Fibroblast of skin of left quadriceps (primary cell): ENCODE results near the gene XG.

ENCODE experiments used
- DNase-seq, 2 experiments: peaks; one replicate each; pipeline ENCODE4 v3.0.0-alpha.2; 2013; ENCODE audit warnings: low read depth in 2 of 2

Gene XG

DNA sequence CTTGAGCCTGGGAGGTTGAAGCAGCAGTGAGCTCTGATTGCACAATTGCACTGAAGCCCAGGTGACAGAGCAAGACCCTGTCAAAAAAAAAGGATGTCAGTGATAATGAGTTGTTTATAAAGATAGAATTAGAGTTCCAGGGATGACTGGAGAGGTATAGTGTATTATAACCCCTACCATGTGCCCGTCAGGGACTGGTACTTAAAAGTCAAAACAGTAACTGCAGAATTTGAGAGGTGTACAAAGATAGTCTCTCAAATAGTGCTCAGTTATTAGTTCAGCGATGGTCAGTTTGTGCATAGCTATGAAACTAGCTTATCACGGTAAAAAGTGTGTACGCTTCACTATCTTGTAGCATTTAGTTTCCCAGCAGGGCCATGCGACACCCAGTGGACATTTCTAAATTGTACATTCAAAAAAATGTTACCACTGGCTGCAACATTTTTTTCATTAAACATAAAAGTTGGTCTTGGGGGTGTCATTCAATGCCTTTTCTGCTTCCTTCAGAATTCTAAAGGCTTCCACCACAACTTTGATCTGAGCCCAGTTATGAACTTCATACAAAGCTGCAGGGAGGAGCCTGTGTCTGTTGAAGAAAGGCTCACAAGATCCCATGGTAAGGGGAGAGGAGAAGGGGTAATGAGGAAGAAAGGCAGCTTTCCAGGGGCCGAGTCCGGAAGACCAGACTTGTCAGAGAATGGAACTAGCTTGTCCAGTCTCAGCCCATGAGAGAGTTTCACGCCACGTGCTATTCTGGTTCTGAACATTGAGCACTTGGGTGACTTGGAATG, 67.7 kb downstream of the XG start:
- no peak for DNase-seq

DNA sequence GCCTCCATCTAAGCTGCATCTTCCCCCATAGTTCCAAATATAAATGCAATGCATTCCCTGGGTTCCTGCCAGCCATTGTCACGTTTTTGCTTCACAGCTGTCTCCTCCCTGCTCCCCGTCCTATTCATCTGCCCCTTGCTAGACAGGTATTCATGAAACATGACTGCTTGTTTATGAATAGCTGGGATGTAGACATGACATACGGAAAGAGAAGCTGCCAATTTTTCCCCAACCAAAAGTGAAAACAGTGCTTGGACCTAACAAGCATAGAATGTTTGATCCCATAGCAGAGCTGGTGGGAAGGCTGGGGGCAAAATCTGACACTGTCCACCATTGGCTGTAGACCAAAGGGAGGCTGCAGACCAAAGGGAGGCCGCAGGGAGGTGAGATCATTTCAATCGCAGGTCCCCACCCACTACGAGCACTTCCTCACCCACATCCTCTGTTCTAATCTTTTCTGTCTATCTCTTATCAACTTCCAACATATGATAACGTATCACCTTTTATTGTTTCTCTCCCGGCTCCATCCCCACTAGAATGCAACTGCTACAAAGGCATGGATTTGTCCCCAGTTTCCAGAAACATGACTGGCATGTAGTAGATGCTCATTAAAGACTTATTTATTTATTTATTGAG, 68.4 kb downstream of the XG start:
- no peak for DNase-seq

DNA sequence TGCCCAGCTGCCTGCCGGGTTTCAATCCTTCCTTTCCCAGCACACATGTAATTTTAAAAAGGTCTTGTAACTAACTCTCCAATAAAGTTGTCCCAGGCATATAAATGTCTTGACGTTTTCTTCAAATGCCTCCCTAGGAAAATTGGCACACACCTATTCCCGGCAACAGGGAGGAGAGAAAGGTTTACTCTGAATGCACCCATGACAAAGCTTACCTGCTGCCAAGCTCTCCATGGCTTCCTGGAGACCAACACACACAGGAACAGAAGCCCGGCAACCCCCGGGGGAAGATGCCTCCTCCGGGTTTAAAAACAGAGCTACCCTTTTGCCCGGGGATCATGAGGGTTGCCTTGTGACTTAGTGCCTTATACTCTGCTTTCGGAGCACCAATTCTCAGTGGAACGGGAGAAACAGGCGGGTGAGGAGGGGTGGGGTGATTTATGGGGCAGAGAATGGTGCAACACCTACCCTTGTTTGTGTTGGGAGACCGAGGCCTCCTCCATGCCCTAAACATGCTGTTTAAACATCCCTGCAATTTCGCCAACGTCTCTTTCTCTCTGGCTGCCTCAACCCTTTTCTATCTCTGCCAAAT, 72.1 kb downstream of the XG start:
- no peak for DNase-seq

DNA sequence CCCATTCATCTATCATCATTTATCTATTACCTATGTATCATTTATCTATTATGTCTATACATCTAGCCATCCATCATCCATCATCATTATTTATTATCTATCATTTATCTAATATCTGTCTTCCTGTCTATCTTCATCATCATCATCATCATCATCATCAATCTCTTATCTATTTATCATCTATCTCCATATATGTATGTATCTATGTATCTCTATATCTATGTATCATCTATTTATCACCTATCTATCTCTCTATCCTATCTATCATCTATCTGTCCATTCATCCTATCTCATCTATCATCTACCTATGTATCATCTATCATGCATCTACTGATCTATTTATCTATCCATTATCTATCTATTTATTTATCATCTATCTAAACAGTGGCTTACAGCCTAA, 73.0 kb downstream of the XG start:
- DNase-seq = no peak

DNA sequence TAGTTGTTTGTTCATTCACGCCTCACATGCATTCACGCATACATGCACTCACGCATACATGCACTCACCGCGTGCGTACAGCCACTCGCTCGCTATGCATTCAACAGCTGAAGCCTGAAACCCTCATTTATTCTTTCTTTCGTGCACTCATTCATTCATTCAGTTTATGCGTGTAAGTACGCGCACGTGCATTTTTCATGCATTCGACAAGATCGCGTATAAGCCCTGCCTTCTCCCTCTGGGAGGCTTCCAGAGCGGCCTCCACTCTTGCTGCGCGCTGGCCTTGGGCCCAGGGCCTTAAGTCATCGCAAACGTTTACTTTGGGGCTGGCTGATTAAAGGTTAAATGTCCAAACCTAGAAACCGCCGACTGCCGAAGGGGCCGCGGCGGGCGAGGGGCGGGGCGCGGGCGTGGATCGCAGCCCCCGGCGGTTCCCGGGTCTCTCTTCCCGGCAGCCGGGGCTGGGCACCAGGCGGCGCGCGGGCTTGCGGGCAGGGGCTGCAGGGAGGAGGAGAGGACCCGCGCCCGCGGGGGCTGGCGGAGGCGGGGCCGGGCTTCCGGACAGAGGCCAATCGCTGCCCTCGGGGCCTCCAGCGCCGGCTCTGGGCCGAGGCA, 76.6 kb downstream of the XG start, which contains the start of gene GYG2:
Gene GYG2, plus strand, starts transcription at position 587 of the 615 bp plus-strand sequence. CDS start 1,259 bp downstream, outside the sequence.
- DNase-seq = no peak

DNA sequence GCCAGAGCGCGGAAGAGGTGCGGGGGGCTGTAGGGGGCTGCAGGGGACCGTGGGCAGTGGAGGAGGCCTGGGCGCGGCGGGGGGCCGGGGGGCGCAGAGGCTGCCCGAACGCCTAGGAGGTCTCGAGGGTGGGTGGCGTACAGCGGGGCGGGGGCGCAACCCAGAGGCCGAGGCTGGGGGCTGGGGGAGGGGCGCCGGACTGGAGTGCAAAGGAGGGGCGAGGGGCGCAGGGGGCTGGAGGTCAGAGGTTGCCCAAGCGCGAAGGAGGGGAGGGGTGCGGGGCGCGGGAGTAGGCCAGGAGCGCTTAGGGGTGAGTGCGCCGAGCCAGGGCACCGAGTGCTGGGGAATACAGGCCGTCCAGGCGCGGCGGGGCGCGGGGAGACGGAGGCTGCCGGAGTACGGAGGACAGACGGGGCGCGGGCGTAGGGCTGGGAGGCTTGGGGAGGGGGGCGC, 77.1 kb downstream of the XG start:
- DNase-seq = no peak

DNA sequence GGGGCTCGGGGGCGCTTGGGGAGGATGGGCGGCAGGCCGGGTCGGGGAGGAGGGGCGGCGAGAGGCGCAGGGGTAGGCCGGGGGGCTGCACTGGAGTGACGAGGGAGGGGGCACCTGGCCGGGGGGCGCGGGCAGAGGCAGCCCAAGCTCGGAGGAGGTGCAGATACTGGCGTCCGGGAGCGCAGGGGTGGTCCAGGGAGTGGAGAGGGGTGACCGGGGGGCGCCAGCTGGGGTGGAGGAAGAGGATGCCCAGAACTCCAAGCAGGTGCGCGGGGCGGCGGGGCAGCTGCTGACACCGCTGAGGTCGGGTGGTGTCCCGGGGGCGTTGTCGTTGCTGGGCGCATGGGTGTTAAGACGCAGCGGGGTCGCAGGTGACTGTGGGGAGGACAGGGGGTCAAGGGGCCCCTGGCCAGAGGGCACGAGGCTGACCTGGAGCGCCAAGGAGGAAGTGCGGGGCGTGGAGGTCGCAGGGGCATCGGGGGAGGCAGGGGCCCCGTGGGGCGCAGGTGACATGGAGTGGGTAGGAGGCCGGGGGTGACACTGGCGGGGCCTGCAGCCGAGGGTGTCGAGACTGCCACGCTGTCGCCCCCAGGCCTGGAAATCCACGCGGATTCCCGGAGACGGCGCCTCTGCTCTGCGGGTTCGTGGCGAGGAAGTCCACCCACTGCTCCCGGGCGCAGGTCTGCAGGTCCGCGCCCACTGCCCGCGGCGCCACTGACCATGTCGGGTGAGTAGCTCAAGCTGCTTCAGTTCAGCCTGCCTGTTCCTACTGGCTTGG, 77.8 kb downstream of the XG start:
- DNase-seq = no peak

DNA sequence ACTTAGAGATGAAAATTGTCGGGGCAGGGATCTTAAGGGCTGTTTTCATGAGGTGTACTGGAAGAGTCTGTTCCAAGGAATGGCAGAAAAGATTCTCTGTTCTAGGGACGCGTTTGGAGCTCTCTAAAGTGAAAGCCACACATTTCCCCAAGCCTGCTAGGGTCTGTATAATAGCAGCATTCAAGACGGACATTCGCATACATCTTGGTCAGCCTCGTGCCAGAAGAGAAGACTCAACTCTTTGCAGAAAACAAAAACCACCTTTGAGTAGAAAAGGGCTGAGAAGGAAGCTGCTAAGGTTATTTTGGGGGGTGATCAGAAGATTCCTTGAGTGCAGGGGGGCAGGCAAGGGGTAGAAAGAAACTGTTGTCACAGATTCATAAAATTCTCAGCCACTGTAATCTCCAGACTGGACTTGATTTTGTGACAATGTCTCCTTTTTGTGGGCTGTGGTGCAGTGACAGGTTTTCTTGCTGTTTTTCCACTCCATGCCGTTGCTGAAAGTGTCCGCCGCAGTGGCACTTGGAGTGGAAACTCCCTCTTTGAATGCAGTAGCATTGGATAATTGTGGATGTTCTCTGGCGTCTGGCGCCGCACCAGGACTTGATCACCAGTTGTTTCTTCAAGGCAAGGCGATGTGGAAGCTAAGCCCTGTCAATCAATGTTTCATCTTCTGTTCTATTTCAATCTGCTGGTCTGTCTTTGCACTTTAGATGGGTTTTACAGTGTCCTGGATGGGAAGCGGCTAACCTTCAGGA, 79.8 kb downstream of the XG start:
- DNase-seq = no peak

DNA sequence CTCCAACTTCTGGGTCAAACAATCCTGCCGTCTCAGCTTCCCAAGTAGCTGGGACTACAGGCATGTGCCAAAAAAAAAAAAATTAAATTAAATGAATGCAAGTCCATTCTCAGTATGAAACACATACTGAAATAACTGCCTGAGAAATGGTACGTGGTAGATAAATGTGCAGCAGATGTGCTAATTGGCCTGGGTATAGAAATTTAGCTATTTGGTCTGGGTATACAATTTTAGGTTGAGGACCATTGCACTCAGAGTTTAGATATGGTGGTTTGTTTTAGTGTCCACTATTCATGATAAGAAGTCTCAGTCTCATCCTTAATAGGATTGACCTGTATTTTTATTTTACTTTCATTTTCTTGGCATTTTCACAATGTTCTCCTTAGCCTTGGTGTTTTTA, 86.1 kb downstream of the XG start:
- DNase-seq = no peak

DNA sequence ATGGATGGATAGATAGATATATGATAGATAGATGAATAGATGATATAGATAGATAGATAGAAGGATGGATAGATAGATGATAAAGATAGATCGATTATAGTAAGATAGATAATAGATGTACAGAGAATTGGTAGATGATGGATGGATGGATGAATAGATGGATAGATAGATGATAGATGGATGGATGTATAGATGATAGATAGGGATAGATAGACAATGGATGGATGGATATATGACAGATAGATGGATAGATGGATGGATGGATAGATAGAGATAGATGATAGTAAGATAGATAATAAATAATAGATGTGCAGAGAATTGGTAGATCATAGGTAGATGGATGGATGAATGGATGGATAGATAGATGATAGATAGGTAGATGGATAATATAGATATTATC, 89.1 kb downstream of the XG start:
- no peak for DNase-seq

DNA sequence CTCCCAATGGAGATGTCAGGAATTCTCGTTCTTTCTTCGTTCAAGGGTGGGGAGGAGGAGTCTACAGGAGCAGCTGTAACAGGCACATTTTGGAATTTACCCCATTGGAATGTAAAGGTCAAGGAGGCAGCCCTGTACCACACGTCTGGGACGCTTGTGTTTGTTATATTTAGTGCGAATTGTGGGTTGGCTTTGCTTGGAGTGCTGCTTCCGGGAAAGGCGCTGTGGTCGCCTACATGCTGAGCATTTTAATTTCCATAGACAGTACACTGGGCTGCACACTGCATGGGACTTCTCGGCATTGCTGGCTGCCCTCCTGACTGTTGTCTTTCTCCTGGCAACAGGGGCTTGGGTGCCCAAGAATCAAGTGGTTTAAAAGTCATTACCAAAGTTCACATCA, 89.7 kb downstream of the XG start:
- DNase-seq = no peak

DNA sequence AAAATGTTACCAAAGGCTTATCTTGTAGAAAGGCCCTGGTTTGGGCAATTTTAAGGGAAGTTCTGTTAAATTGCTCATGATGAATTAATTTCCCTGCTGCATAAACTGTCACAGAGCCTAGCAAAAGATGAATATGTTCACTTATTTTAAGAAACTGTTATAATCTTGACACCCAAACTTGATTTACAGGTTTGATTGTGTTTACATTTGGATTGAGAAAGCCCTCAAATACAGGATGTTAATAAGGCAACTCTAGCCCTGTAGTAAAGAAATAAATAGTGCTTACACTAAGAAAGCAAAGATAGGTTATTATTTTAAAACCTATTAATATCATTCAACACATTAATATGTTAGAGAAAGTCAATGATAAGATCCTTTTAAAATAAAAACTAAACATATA, 95.2 kb downstream of the XG start:
- DNase-seq = no peak

DNA sequence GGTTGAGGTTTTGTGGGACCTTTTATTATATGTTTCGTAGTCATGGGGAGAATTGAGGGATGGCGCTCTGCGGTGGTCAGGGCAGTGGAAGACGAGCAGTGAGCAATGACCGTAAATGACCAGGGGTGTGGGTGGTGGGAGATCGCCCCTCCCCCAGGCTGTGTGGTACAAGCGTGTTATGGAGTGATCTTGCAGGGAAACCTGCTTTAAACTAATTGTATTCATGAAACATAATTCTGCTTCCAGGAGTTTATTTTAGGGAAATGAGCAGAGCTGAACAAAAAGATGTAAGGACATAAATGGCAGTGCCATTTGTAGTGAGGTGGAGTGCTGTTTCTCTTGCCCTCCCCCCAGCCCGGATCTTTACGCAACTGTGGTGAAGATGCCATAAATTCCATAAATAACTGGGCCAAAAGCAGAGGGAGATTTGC, 97.0 kb downstream of the XG start:
- DNase-seq = peak; percentile 49 to 54

DNA sequence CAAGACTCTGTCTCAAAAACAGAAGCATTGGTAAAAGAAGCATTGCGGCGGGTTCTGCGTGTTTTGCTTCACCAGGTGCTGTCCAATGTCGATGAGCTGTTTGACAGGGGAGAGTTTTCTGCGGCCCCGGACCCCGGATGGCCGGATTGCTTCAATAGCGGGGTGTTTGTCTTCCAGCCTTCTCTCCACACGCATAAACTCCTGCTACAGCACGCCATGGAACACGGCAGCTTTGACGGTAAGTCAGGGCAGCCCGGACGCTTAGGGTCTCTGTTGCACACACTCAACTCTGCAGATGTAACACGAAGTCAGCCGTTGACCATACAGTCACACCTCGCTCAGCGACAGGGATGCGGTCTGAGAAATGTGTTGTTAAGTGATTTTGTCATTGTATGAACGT, 103.1 kb downstream of the XG start:
- DNase-seq = no peak

DNA sequence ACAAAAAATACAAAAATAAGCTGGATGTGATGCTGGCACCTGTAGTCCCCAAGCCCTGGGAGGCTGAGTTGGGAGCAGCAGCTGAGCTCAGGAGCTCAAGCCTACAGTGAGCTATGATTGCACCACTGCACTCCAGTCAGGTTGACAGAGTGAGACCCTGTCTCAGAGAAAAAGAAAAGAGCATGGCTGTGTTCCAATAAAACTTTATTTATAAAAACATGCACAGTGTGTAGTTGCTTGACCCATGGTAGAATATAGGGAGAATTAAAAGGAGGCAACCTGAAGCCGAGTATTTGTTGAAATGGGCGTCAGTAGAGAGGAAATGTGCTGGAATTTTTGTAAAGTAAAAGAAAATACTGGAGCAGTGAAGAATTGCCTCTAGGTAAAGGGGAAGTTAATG, 103.9 kb downstream of the XG start:
- no peak for DNase-seq

DNA sequence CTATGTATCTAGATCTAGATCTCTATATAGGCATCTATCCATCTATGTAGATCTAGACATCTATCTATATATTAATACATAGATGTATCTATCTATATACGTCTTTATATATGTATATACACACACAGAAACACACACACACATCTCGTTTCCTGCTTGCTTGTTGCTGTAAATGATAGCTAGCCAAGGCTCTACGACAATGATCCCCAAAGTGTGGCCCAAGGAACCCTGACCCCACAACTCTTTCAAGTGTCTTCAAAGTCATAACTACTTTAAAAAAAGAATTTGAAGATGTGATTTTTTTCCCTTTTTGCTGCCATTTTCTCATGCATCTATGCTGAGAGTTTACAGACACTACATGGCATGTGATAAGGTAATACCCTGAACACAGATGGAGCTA, 105.7 kb downstream of the XG start:
- DNase-seq = no peak

DNA sequence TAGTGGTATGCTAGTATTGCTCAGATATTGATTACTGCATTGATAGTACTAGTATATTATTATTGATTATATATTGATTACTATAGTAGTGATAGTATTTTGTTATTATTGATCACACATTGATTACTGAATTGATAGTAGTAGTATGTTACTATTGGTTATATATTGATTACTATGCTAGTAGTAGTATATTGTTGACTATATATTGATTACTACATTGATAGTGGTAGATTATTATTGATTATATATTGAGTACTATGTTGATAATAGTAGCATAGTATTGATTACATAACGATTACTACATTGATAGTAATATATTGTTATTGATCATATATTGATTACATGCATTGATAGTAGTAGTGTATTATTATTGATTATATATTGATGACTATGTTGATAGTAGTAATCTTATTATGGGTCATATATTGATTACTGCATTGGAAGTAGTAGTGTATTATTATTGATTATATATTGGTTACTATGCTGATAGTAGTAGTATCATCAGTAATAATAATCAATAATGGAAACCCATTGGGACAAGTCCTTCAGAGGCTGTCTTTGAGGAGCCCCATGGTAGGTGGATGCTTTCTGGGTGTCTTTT, 107.5 kb downstream of the XG start:
- no peak for DNase-seq

DNA sequence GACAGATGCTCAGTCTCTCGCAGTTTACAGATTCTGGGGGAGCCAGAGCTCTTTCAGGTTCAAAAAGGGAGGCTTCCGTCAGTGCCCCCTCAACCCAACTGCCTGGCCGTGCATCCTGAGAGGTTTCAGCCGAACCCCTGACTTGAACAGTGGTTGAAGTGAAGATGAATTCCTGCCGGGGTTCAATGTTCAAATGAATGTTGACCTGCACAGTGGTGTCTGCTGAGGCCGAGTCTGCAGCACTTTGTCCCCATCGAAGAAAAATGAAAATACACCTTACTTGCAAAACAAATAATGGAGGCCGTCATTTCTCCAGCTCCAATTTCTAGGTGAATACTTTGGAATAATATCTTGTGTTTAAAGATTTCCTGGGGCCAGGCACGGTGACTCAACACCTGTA, 110.6 kb downstream of the XG start:
- no peak for DNase-seq

DNA sequence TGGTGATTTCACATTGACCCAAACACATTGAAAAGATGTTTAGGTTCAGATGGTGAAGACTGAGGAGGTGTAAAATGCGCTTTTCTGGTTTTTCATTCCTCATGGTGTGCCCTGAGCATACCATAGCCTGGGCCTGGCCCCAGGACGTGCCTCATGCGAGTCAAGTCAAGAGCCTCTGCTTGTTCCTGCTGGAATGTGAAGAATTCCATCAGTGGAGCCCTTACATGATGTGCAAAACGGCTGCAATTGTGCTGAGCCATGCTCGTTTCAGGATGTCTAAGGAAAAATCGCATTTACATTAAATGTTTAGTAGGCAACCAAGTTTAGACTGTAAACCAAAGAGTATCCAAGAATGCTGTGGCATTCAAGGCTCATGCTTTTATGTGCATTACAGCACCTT, 111.8 kb downstream of the XG start:
- DNase-seq = peak; percentile 14 to 22
